H1 (cell line): ENCODE measurements around the gene SH3RF3. TPM values are rescaled to one million over a fixed set of nuclear protein-coding genes. Genes with fewer than 3 reads are reported as not detected.

Experiments used
- CTCF ChIA-PET: fragments of 300-600 bp; sonication (Branson Sonifier 250); formaldehyde crosslinking; loops from one replicate; lab custom pipeline; 2021; ENCODE audit not compliant: partially characterized antibody; lab: Charles Lee
- POLR2A ChIA-PET: fragments of 300-600 bp; sonication (Branson Sonifier 250); formaldehyde crosslinking; loops from one replicate; lab custom pipeline; 2021; ENCODE audit warnings: inconsistent platforms; ENCODE audit not compliant: partially characterized antibody; lab: Charles Lee
- DNase-seq, 2 experiments: peaks; one replicate each; pipeline versions ENCODE4 v3.0.0 to v3.0.0-alpha.2; 2010 to 2022; ENCODE audit warnings: low spot score in 2 of 2, low read depth in 1 of 2, mixed read lengths in 1 of 2
- FAIRE-seq: peaks from 2 replicates; lab custom pipeline; 2011; peaks lifted over from hg19 to GRCh38; lab: Jason Lieb, UNC
- H2AFZ ChIP-seq: 2 replicates; pipeline ENCODE4 v1.8.1; 2012; ENCODE audit warnings: low read length, inconsistent platforms
- H2AK5ac ChIP-seq: 2 replicates; pipeline ENCODE4 v1.6.1; 2013; ENCODE audit warnings: low read depth, low read length
- H2BK120ac ChIP-seq: replicated peaks from 2 replicates; pipeline ENCODE3; 2013; ENCODE audit warnings: low read depth, low read length, inconsistent platforms
- H2BK12ac ChIP-seq: 2 replicates; pipeline ENCODE4 v1.6.1; 2013; ENCODE audit warnings: low read depth, low read length
- H2BK15ac ChIP-seq: 2 replicates; pipeline ENCODE4 v1.6.1; 2013; ENCODE audit warnings: low read length
- H2BK20ac ChIP-seq: 2 replicates; pipeline ENCODE4 v1.6.1; 2013; ENCODE audit warnings: low read length
- H2BK5ac ChIP-seq: 2 replicates; pipeline ENCODE4 v1.6.1; 2013; ENCODE audit warnings: low read depth, low read length
- H3K14ac ChIP-seq: 2 replicates; pipeline ENCODE4 v1.6.1; 2013; ENCODE audit warnings: inconsistent platforms; ENCODE audit not compliant: insufficient read length
- H3K18ac ChIP-seq: 2 replicates; pipeline ENCODE4 v1.6.1; 2013; ENCODE audit warnings: low read length; ENCODE audit errors: extremely low read depth
- H3K23ac ChIP-seq: 2 replicates; pipeline ENCODE4 v1.6.1; 2013; ENCODE audit warnings: inconsistent platforms; ENCODE audit not compliant: insufficient read length
- H3K23me2 ChIP-seq: 2 replicates; pipeline ENCODE4 v1.6.1; 2013; ENCODE audit warnings: low read depth, low read length
- H3K27ac ChIP-seq: 2 replicates; pipeline ENCODE4 v1.6.1; 2011; ENCODE audit warnings: low read depth, low read length, inconsistent platforms
- H3K27me3 ChIP-seq, 4 experiments: replicated peaks in 1 of 4; 1 replicate in 1 of 4; 2 replicates in 3 of 4; pipeline versions ENCODE4 v1.6.1 to v1.8.1; 2011 to 2013; ENCODE audit warnings: low read length in 3 of 4, mild to moderate bottlenecking in 3 of 4, inconsistent platforms in 2 of 4, mixed read lengths in 2 of 4, moderate library complexity in 1 of 4; ENCODE audit not compliant: control insufficient read depth in 3 of 4, insufficient read depth in 3 of 4; ENCODE audit errors: extremely low read depth in 1 of 4
- H3K36me3 ChIP-seq, 4 experiments: 2 replicates each; pipeline versions ENCODE4 v1.6.1 to v1.8.1; 2011 to 2013; ENCODE audit warnings: mild to moderate bottlenecking in 4 of 4, low read length in 3 of 4, moderate library complexity in 2 of 4, control low read depth in 1 of 4, inconsistent platforms in 1 of 4; ENCODE audit not compliant: insufficient read depth in 4 of 4, control insufficient read depth in 2 of 4
- H3K4ac ChIP-seq: replicated peaks from 2 replicates; pipeline ENCODE3; 2013; ENCODE audit warnings: low read length, low read depth, mixed read lengths, inconsistent platforms; ENCODE audit not compliant: insufficient read length
- H3K4me1 ChIP-seq, 4 experiments: replicated peaks in 1 of 4; 1 replicate in 1 of 4; 2 replicates in 3 of 4; pipeline versions ENCODE4 v1.6.1 to v1.8.1; 2011 to 2013; ENCODE audit warnings: low read length in 3 of 4, inconsistent platforms in 2 of 4, mixed read lengths in 1 of 4; ENCODE audit not compliant: insufficient read depth in 4 of 4, control insufficient read depth in 3 of 4
- H3K4me2 ChIP-seq, 2 experiments: 2 replicates each; pipeline versions ENCODE4 v1.6.1 to v1.8.1; 2011 to 2013; ENCODE audit warnings: low read depth in 2 of 2, low read length in 2 of 2, control low read depth in 1 of 2, inconsistent platforms in 1 of 2, mild to moderate bottlenecking in 1 of 2; ENCODE audit not compliant: insufficient read depth in 1 of 2
- H3K4me3 ChIP-seq, 4 experiments: fragments of 200-600, 300-600 bp in 1 of 4; sonication (generic), shearing (Covaris generic), sonication (Bioruptor Twin) in 1 of 4; 2 replicates each; pipeline versions ENCODE4 v1.5.1 to v1.8.1; 2011 to 2016; ENCODE audit warnings: low read length in 4 of 4, low read depth in 3 of 4, control low read depth in 2 of 4, inconsistent platforms in 2 of 4, mild to moderate bottlenecking in 2 of 4, mixed read lengths in 1 of 4, moderate library complexity in 1 of 4; ENCODE audit not compliant: insufficient read depth in 2 of 4; ENCODE audit errors: extremely low read depth in 1 of 4
- H3K56ac ChIP-seq: replicated peaks from 2 replicates; pipeline ENCODE3; 2013; ENCODE audit warnings: low read depth, mild to moderate bottlenecking, mixed read lengths, low read length, inconsistent platforms; ENCODE audit not compliant: insufficient read length
- H3K79me1 ChIP-seq: 2 replicates; pipeline ENCODE4 v1.6.1; 2013; ENCODE audit warnings: low read depth, low read length, control low read depth
- H3K79me2 ChIP-seq, 2 experiments: 2 replicates each; pipeline versions ENCODE4 v1.6.1 to v1.8.1; 2012 to 2013; ENCODE audit warnings: low read length in 2 of 2, mild to moderate bottlenecking in 2 of 2, inconsistent platforms in 1 of 2; ENCODE audit not compliant: insufficient read depth in 2 of 2, control insufficient read depth in 1 of 2
- H3K9ac ChIP-seq, 4 experiments: replicated peaks in 1 of 4; 1 replicate in 1 of 4; 2 replicates in 3 of 4; pipeline versions ENCODE4 v1.6.1 to v1.8.1; 2011 to 2013; ENCODE audit warnings: low read depth in 3 of 4, low read length in 3 of 4, control low read depth in 2 of 4, mild to moderate bottlenecking in 2 of 4, moderate library complexity in 2 of 4, inconsistent platforms in 1 of 4; ENCODE audit errors: extremely low read depth in 1 of 4
- H3K9me3 ChIP-seq, 2 experiments: 2 replicates each; pipeline versions ENCODE4 v1.6.1 to v1.8.1; 2012 to 2013; ENCODE audit warnings: mild to moderate bottlenecking in 2 of 2, moderate library complexity in 2 of 2, control low read depth in 1 of 2, inconsistent platforms in 1 of 2, low read depth in 1 of 2, low read length in 1 of 2, mixed read lengths in 1 of 2; ENCODE audit not compliant: insufficient read depth in 2 of 2
- H4K20me1 ChIP-seq, 2 experiments: replicated peaks in 1 of 2; 2 replicates each; pipeline versions ENCODE3 to v1.8.1; 2011 to 2013; ENCODE audit warnings: inconsistent platforms in 2 of 2, low read length in 2 of 2, mild to moderate bottlenecking in 1 of 2; ENCODE audit not compliant: insufficient read depth in 2 of 2, control insufficient read depth in 1 of 2
- H4K5ac ChIP-seq: 2 replicates; pipeline ENCODE4 v1.6.1; 2013; ENCODE audit warnings: low read length, low read depth, mixed read lengths, inconsistent platforms; ENCODE audit not compliant: insufficient read length
- H4K8ac ChIP-seq: 2 replicates; pipeline ENCODE4 v1.8.0; 2013; ENCODE audit warnings: mild to moderate bottlenecking, moderate library complexity, low read length, inconsistent platforms; ENCODE audit not compliant: insufficient read depth; ENCODE audit errors: extremely low read depth
- H4K91ac ChIP-seq: replicated peaks from 2 replicates; pipeline ENCODE3; 2013; ENCODE audit warnings: low read length, mixed read lengths, inconsistent platforms; ENCODE audit not compliant: insufficient read length
- ASH2L ChIP-seq: fragments of 200-600, 300-600 bp; sonication (generic); IDR thresholded peaks from one replicate; pipeline ENCODE4 v1.7.1; 2017; ENCODE audit warnings: low read length
- KDM4A ChIP-seq: IDR thresholded peaks from one replicate; pipeline ENCODE4 v1.7.1; 2012; ENCODE audit warnings: low read depth, mild to moderate bottlenecking, moderate library complexity, low read length, inconsistent platforms; ENCODE audit not compliant: severe bottlenecking
- PHF8 ChIP-seq: fragments of 200-600 bp; sonication (generic); conservative IDR thresholded peaks from 2 replicates; pipeline ENCODE4 v1.7.1; 2012; ENCODE audit warnings: low read depth, mild to moderate bottlenecking, inconsistent platforms, low read length, moderate library complexity
- SP1 ChIP-seq: IDR thresholded peaks from 2 replicates; pipeline ENCODE4 v1.6.1; 2011; ENCODE audit warnings: low read depth, low read length
- WGBS, 2 experiments: shearing (Covaris generic) in 1 of 2; methylation state at CpG; one replicate each; pipeline versions ENCODE4 v1.1.6 to v1.1.7; 2013 to 2015; ENCODE audit warnings: low lambda C conversion rate in 2 of 2, mixed read lengths in 2 of 2, inconsistent platforms in 1 of 2, low coverage in 1 of 2, missing lambda C conversion rate in 1 of 2; ENCODE audit not compliant: insufficient replicate concordance in 2 of 2, insufficient coverage in 1 of 2, insufficient read length in 1 of 2; ENCODE audit errors: extremely low coverage in 1 of 2, missing lambda C conversion rate in 1 of 2; 5-methylcytosine and 5-hydroxymethylcytosine counted together
- polyA plus RNA-seq, 7 experiments: library from polyadenylated mRNA; depleted of rRNA in 3 of 7; stranded (reverse) in 5 of 7; unstranded in 2 of 7; fragments of >200 nt in 5 of 7; fragments of 200-250 nt in 2 of 7; gene quantifications; 1 replicate in 5 of 7; 2 replicates in 1 of 7; 4 replicates in 1 of 7; pipeline versions ENCODE4 v1.2.1 to v1.2.3, GENCODE V29; 2011 to 2013; ENCODE audit warnings: missing spikeins in 2 of 7, mixed read lengths in 2 of 7
- total RNA-seq: library from RNA; stranded (reverse); fragmentation: NEBNext Ultra II Directional; extraction: Animal tissue kit (Norgen Biotek cat#: 25700); gene quantifications from 2 replicates; pipeline ENCODE4 v1.2.1, GENCODE V29; 2021

Gene SH3RF3
- total and polyA plus RNA-seq, 2 of the 8 experiments (the other 6 are each of a cell fraction or from before 2014, with no cell fraction given) = 0.11 to 0.65 TPM

GRCh38 chr2:109407276-109408042 lies 278.5 kb downstream of the SH3RF3 start:
- Histone ChIP-seq H3K79me1 (no peaks in the 10 kb centered on the region), H3K18ac (no peak overlapping the region), H3K27ac (no peak overlapping the region), H2AK5ac (no peak overlapping the region), H2BK12ac (no peak overlapping the region), H3K14ac (no peak overlapping the region), H3K79me2 (no peaks in the 10 kb centered on the region), H4K91ac (no peak overlapping the region), H2BK20ac (no peak overlapping the region), H4K5ac (no peak overlapping the region), H3K4me1 (peaks cover 0 to 11% (median 7%) of the 10 kb centered on the region in 4 experiments; a peak in 5 of 7 replicates), H3K23ac (no peak overlapping the region), H2BK120ac (no peak overlapping the region), H3K9ac (no peak overlapping the region), H3K4ac (no peak overlapping the region), H2BK15ac (no peak overlapping the region), H3K4me2 (no peak overlapping the region), H3K27me3 (no peaks in the 10 kb centered on the region), H4K20me1 (no peaks in the 10 kb centered on the region), H3K56ac (no peak overlapping the region), H4K8ac (no peak overlapping the region), H2BK5ac (no peak overlapping the region), H2AFZ (no peak overlapping the region), H3K36me3 (no peaks in the 10 kb centered on the region), H3K4me3 (no peak overlapping the region), H3K9me3 (no peaks in the 10 kb centered on the region), H3K23me2 (no peaks in the 10 kb centered on the region; the same call in 1 of the 2 replicates)
- ChIA-PET CTCF (interaction anchor here (1.1 to 2.0 kb wide), 11 partner anchors 10 to 138 kb away, joined by 3 to 6 read pairs (median 4); no protein-coding TSS in a partner anchor), POLR2A (no interaction called here)
- TF ChIP-seq KDM4A (no peak), ASH2L (no peak), SP1 (no peak), PHF8 (no peak)
- FAIRE-seq (no peak), DNase-seq (no peak)
- WGBS, 2 experiments = 87% methylated on average over 7 of the region's 7 CpGs; no CpG with 5 or more reads in 1 of the 2 experiments
